ENCODE measurements around the gene LRP2. TPM values are rescaled to one million over a fixed set of nuclear protein-coding genes. Genes with fewer than 3 reads are reported as not detected.

Gene LRP2
- total and polyA plus RNA-seq, 10 of the 15 experiments (the other 5 are each of a cell fraction or from before 2014, with no cell fraction given) = 0.01 to 0.19 (median 0.06) TPM; not detected in 5

DNA sequence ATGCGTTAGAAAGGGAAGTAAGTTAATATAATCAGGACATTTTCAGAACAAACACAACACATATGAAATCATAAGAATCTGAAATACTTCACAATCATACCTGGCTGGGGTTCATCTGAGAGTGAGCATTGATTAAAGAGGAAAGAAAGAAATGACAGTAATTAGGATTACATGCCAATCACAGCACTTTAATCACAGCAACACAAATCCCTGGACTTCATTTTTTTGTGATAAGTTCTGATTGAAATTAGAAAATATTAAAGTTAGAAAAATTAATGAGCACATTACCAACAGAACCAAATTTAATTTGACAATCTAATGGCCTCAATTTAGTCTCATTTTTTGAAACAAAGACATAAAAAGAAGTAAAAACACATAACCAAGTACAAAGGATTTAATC, 121.9 kb downstream of the LRP2 start:
- RAD21 ChIA-PET (ENCODE audit: unreplicated experiment) = no interaction called here
- intact Hi-C loops (cut with micrococcal nuclease; ENCODE audit: unreplicated experiment) = no loop called here
- no peak for FAIRE-seq
- no peaks in the 10 kb centered on the region for H3K9me3 ChIP-seq (replicated peaks; ENCODE audit: control insufficient read depth, insufficient read depth, low read length)
- ATAC-seq = no peak
- BruUV-seq (replicated peaks) = no TSS peak
- no peaks in the 10 kb centered on the region for H4K20me1 ChIP-seq (ENCODE audit: control insufficient read depth, insufficient read depth)
- 43% methylated on average over 1 of the region's 1 CpG for WGBS (ENCODE audit: insufficient coverage, insufficient replicate concordance, low lambda C conversion rate, missing lambda C conversion rate)
- H3K9ac ChIP-seq (ENCODE audit: control insufficient read depth, insufficient read depth, low read length) = no peak overlapping the region
- H3K79me2 ChIP-seq (ENCODE audit: control insufficient read depth, insufficient read depth, low read length) = no peaks in the 10 kb centered on the region
- no peak overlapping the region for H3K4me2 ChIP-seq (ENCODE audit: control insufficient read depth, insufficient read depth)
- CTCF ChIA-PET = no interaction called here
- H3K27ac ChIP-seq (ENCODE audit: control insufficient read depth, insufficient read depth) = no peak overlapping the region
- H3K27me3 ChIP-seq (replicated peaks in 1 of 2; ENCODE audit: control insufficient read depth in 2 of 2, insufficient read depth in 2 of 2, low read length in 1 of 2) = no peaks in the 10 kb centered on the region; a peak in 1 of 4 replicates
- H3K4me3 ChIP-seq = no peak overlapping the region
- no peak overlapping the region for H2AFZ ChIP-seq (ENCODE audit: control insufficient read depth, low read depth, low read length)
- SMC1A ChIA-PET (ENCODE audit: uncharacterized antibody, unreplicated experiment) = no interaction called here
- TF ChIP-seq ESRRA (IDR thresholded peaks at IDR 0.05; ENCODE audit: low read length) (no peak), MEF2A (IDR thresholded peaks at IDR 0.05; ENCODE audit: insufficient read depth, low read depth, low read length) (no peak)
- H3K4me1 ChIP-seq (ENCODE audit: control insufficient read depth, insufficient read depth, low read length) = no peaks in the 10 kb centered on the region
- DNase-seq (ENCODE audit: low read depth, low spot score) = no peak
- H3K36me3 ChIP-seq (ENCODE audit: control insufficient read depth in 2 of 2, insufficient read depth in 2 of 2, low read length in 1 of 2) = no peaks in the 10 kb centered on the region
- in situ Hi-C loops (cut with MboI) = no loop called here
- POLR2A ChIA-PET = no interaction called here

DNA sequence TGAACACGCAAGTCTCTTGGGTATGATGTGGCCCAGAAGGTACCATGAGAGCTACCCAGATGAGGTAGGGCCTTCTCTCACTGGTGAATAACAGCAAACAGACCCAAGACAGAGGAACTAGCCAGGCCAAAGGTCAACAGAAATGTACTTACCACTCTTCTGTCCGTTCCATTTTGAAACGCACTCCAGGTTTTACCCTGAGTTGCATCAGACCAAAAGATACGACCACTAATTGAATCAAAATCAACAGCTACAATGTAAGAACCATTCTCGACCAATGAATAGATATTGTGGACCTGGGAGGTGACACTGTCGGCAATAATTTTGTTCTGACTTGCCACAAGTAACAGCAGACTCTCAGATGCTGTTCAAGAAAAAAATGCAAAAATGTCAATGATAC, 124.4 kb downstream of the LRP2 start:
- in situ Hi-C loops (cut with MboI) (no loop called here), intact Hi-C loops (cut with micrococcal nuclease; ENCODE audit: unreplicated experiment) (no loop called here)
- no peak overlapping the region for H2AFZ ChIP-seq (ENCODE audit: control insufficient read depth, low read depth, low read length)
- no peak overlapping the region for H3K4me2 ChIP-seq (ENCODE audit: control insufficient read depth, insufficient read depth)
- ChIA-PET SMC1A (ENCODE audit: uncharacterized antibody, unreplicated experiment) (no interaction called here), POLR2A (no interaction called here), CTCF (interaction anchor here (1.2 to 2.0 kb wide), 2 partner anchors 23 to 96 kb away, joined by 3 to 5 read pairs; no protein-coding TSS in a partner anchor), RAD21 (ENCODE audit: unreplicated experiment) (no interaction called here)
- H3K27ac ChIP-seq (ENCODE audit: control insufficient read depth, insufficient read depth) = no peak overlapping the region
- no peaks in the 10 kb centered on the region for H4K20me1 ChIP-seq (ENCODE audit: control insufficient read depth, insufficient read depth)
- no peaks in the 10 kb centered on the region for H3K9me3 ChIP-seq (replicated peaks; ENCODE audit: control insufficient read depth, insufficient read depth, low read length)
- no peak overlapping the region for H3K9ac ChIP-seq (ENCODE audit: control insufficient read depth, insufficient read depth, low read length)
- no peaks in the 10 kb centered on the region; a peak in 1 of 4 replicates for H3K27me3 ChIP-seq (replicated peaks in 1 of 2; ENCODE audit: control insufficient read depth in 2 of 2, insufficient read depth in 2 of 2, low read length in 1 of 2)
- ATAC-seq (no peak), FAIRE-seq (no peak), DNase-seq (ENCODE audit: low read depth, low spot score) (no peak)
- no peaks in the 10 kb centered on the region for H3K4me1 ChIP-seq (ENCODE audit: control insufficient read depth, insufficient read depth, low read length)
- no peaks in the 10 kb centered on the region for H3K36me3 ChIP-seq (ENCODE audit: control insufficient read depth in 2 of 2, insufficient read depth in 2 of 2, low read length in 1 of 2)
- H3K79me2 ChIP-seq (ENCODE audit: control insufficient read depth, insufficient read depth, low read length) = no peaks in the 10 kb centered on the region
- BruUV-seq (replicated peaks) = no TSS peak
- no peak overlapping the region for H3K4me3 ChIP-seq
- WGBS (ENCODE audit: insufficient coverage, insufficient replicate concordance, low lambda C conversion rate, missing lambda C conversion rate) = 42% methylated on average over 6 of the region's 6 CpGs
- TF ChIP-seq, protein P1, sequence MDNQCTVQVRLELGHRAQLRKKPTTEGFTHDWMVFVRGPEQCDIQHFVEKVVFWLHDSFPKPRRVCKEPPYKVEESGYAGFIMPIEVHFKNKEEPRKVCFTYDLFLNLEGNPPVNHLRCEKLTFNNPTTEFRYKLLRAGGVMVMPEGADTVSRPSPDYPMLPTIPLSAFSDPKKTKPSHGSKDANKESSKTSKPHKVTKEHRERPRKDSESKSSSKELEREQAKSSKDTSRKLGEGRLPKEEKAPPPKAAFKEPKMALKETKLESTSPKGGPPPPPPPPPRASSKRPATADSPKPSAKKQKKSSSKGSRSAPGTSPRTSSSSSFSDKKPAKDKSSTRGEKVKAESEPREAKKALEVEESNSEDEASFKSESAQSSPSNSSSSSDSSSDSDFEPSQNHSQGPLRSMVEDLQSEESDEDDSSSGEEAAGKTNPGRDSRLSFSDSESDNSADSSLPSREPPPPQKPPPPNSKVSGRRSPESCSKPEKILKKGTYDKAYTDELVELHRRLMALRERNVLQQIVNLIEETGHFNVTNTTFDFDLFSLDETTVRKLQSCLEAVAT (IDR thresholded peaks at IDR 0.05) = no peak
- no peak for TF ChIP-seq SUPT20H (IDR thresholded peaks at IDR 0.05; ENCODE audit: borderline replicate concordance, control insufficient read depth, low read depth, low read length)
- no peak for TF ChIP-seq SMARCA5 (IDR thresholded peaks at IDR 0.05)
- no peak for TF ChIP-seq BRCA1 (IDR thresholded peaks at IDR 0.05; ENCODE audit: low read depth, low read length)
- TF ChIP-seq NFYB (IDR thresholded peaks at IDR 0.05; ENCODE audit: insufficient read depth, low read depth, low read length) = no peak
- no peak for TF ChIP-seq GABPA (IDR thresholded peaks at IDR 0.05; ENCODE audit: low read depth)
- TF ChIP-seq, protein P2, sequence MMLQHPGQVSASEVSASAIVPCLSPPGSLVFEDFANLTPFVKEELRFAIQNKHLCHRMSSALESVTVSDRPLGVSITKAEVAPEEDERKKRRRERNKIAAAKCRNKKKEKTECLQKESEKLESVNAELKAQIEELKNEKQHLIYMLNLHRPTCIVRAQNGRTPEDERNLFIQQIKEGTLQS (IDR thresholded peaks at IDR 0.05; ENCODE audit: borderline replicate concordance, extremely low read depth, low read depth, low read length) = no peak
- no peak for TF ChIP-seq SIX5 (IDR thresholded peaks at IDR 0.05; ENCODE audit: low read depth, low read length, severe bottlenecking)
- no peak for TF ChIP-seq GATAD2B (conservative IDR thresholded peaks at IDR 0.05; ENCODE audit: low read depth)
- no peak for TF ChIP-seq CHD1 (IDR thresholded peaks at IDR 0.05; ENCODE audit: low read depth, low read length)
- TF ChIP-seq, protein P3, sequence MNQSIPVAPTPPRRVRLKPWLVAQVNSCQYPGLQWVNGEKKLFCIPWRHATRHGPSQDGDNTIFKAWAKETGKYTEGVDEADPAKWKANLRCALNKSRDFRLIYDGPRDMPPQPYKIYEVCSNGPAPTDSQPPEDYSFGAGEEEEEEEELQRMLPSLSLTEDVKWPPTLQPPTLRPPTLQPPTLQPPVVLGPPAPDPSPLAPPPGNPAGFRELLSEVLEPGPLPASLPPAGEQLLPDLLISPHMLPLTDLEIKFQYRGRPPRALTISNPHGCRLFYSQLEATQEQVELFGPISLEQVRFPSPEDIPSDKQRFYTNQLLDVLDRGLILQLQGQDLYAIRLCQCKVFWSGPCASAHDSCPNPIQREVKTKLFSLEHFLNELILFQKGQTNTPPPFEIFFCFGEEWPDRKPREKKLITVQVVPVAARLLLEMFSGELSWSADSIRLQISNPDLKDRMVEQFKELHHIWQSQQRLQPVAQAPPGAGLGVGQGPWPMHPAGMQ (IDR thresholded peaks at IDR 0.05; ENCODE audit: borderline replicate concordance) = no peak
- TF ChIP-seq ZNF622 (IDR thresholded peaks at IDR 0.05) = no peak
- no peak for TF ChIP-seq ETV6 (conservative IDR thresholded peaks at IDR 0.05 in 1 of 2, IDR thresholded peaks at IDR 0.05 in 1 of 2; ENCODE audit: borderline replicate concordance in 1 of 2, low read depth in 1 of 2)
- no peak for TF ChIP-seq ZSCAN29 (IDR thresholded peaks at IDR 0.05)

All from GM12878 (cell line).